ENCODE results near the gene RBMY1E.
"Not testable (repeated sequence)": the region's sequence is repeated elsewhere in the genome, so short reads cannot be mapped to it uniquely, and the experiment has no call there.

RBMY1E gene

GRCh38 chrY:21917932-21918331, at the start of gene RBMY1E:
Gene RBMY1E (minus strand): TSS chrY:21918032. CDS start chrY:21916054, 1,978 bp downstream.
- not testable (repeated sequence) for DNase-seq (ENCODE audit: low read depth); H3K4me3 ChIP-seq (ENCODE audit: low read depth, low read length)

GRCh38 chrY:21894426-21894825, 23.4 kb downstream of the RBMY1E start, which contains the start of gene RBMY1D:
Gene RBMY1D (minus strand): TSS chrY:21894526. CDS start chrY:21892513, 2,013 bp downstream.
- H3K4me3 ChIP-seq (ENCODE audit: low read depth, low read length); DNase-seq (ENCODE audit: low read depth): not testable (repeated sequence)

- not testable (repeated sequence) for DNase-seq (ENCODE audit: low read depth); H3K4me3 ChIP-seq (ENCODE audit: low read depth, low read length)
Measured at GRCh38 chrY:21869407-21870076, 48.3 kb downstream of the RBMY1E start.
